Nucleus accumbens (tissue), 56 donors: Measurements from ENCODE around the gene VWA8.
"Not testable (repeated sequence)": the region's sequence is repeated elsewhere in the genome, so short reads cannot be mapped to it uniquely, and the experiment has no call there.

Source experiments
- DNase-seq, 56 donors: peaks; one replicate each; lab custom pipeline; 2025; lab: John Stamatoyannopoulos, UW

The VWA8 gene

GRCh38 chr13:41812851-41813250, 148.1 kb downstream of the VWA8 start:
- DNase-seq = no peak

- no peak for DNase-seq
Observed at GRCh38 chr13:41812237-41812636, 148.7 kb downstream of the VWA8 start.

- no peak for DNase-seq
Observed at GRCh38 chr13:41811588-41812021, 149.3 kb downstream of the VWA8 start.

- DNase-seq = no peak
Observed at GRCh38 chr13:41809962-41810361, 150.9 kb downstream of the VWA8 start.

GRCh38 chr13:41803445-41803735, 157.5 kb downstream of the VWA8 start:
- DNase-seq = not testable (repeated sequence)

GRCh38 chr13:41802684-41803444, 158.0 kb downstream of the VWA8 start:
- no peak for DNase-seq

GRCh38 chr13:41802043-41802683, 158.7 kb downstream of the VWA8 start:
- DNase-seq = no peak

GRCh38 chr13:41791056-41791455, 169.9 kb downstream of the VWA8 start:
- DNase-seq = no peak

- no peak for DNase-seq
Observed at GRCh38 chr13:41788552-41788951, 172.4 kb downstream of the VWA8 start.

GRCh38 chr13:41785402-41786172, 175.3 kb downstream of the VWA8 start:
- no peak for DNase-seq

- peak in 11 of 56 donors; percentile 1 to 12 (median 2) for DNase-seq
Observed at GRCh38 chr13:41782086-41782485, 178.8 kb downstream of the VWA8 start.

GRCh38 chr13:41780715-41781706, 179.9 kb downstream of the VWA8 start:
- peak in 1 of 56 donors; percentile 6 for DNase-seq

GRCh38 chr13:41775251-41775650, 185.7 kb downstream of the VWA8 start:
- no peak for DNase-seq

GRCh38 chr13:41774605-41775218, 186.2 kb downstream of the VWA8 start:
- no peak for DNase-seq

GRCh38 chr13:41767801-41768200, 193.1 kb downstream of the VWA8 start:
- no peak for DNase-seq

- no peak for DNase-seq
Observed at GRCh38 chr13:41766439-41766838, 194.5 kb downstream of the VWA8 start.

- no peak for DNase-seq
Observed at GRCh38 chr13:41765813-41766212, 195.1 kb downstream of the VWA8 start.

GRCh38 chr13:41765020-41765419, 195.9 kb downstream of the VWA8 start:
- DNase-seq = no peak

GRCh38 chr13:41764558-41764957, 196.4 kb downstream of the VWA8 start:
- no peak for DNase-seq

- DNase-seq = no peak
Observed at GRCh38 chr13:41763782-41764181, 197.1 kb downstream of the VWA8 start.
